ENCODE measurements around the gene DENND10. TPM values are rescaled to one million over a fixed set of nuclear protein-coding genes. Genes with fewer than 3 reads are reported as not detected.
A peak's percentile ranks its signal among the peaks of the same experiment; 100 is the strongest.
"Not testable (repeated sequence)": the region's sequence is repeated elsewhere in the genome, so short reads cannot be mapped to it uniquely, and the experiment has no call there.

The DENND10 gene
- total RNA-seq, 1 experiment from 2014 or later: 24.4 TPM

- DNase-seq: no peak
- peak overlapping the region; percentile 83 for H3K4me3 ChIP-seq
- H3K27me3 ChIP-seq: no peaks in the 10 kb centered on the region
- H3K36me3 ChIP-seq: peaks cover 36% of the 10 kb centered on the region
- no peaks in the 10 kb centered on the region for H3K9me3 ChIP-seq
Observed at GRCh38 chr10:119177708-119178371, 73.9 kb downstream of the DENND10 start.

DNA sequence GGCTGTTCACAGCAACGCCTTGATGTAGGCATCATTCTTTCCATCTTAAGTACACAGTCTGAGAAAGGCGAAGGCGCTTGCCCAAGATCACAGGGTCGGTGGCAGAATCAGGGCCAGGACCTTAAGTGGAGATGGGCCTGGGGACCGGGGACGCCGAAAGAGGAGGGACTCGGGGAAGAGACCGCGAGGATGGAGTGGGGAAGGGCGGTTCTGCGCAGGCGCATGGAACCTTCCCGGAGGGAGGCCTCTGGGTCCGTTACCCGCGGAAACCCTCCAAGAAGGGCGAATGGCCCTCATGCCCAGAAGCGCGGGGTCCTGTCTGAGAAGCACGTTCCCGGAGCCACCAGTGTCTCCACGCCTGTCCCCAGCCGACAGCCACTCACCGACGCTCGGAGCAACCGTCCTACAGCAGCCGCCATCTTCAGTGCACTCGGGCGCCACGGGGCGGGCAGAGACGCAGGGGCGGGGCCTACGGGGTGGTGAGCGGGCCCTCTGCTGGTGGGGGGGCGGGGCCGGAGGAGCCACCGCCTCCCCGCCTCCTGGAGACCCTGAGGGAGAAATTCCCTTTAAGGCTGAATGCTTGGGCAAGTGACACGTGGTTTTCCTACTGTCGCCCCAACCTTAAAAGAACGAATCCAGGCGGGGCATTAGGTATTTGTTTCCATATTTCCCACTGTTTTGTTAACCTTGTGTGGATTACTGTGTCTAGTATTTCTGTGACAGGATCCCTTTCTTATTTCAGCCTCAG, 74.6 kb downstream of the DENND10 start, which contains the start of gene PRDX3:
TSS of gene PRDX3 (minus strand) at position 441 of the 748 bp plus-strand sequence. CDS start at position 419, 22 bp downstream.
- DNase-seq: peak; percentile 94
- no peaks in the 10 kb centered on the region for H3K27me3 ChIP-seq
- peaks cover 29% of the 10 kb centered on the region for H3K36me3 ChIP-seq
- no peaks in the 10 kb centered on the region for H3K9me3 ChIP-seq
- peak within 1 kb of the TSS; percentile 83 for H3K4me3 ChIP-seq

DNA sequence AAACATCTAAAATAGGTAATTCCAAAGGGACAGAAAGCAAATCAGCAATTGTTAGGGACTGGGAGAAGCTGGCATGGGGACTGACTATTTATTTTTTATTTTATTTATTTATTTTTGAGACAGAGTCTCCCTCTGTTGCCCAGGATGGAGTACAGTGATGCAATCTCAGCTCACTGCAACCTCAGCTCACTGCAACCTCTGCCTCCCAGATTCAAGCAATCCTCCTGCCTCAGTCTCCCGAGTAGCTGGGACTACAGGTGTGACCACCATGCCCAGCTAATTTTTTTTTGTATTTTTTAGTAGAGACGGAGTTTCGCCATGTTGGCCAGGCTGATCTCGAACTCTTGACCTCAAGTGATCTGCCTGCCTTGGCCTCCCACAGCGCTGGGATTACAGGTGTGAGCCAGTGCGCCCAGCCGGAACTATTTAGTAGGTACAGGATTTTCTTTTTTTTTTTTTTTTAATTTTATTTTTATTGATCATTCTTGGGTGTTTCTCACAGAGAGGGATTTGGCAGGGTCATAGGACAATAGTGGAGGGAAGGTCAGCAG, 77.0 kb downstream of the DENND10 start:
- H3K9me3 ChIP-seq, H3K4me3 ChIP-seq, H3K27me3 ChIP-seq, DNase-seq: not testable (repeated sequence)
- H3K36me3 ChIP-seq: peaks cover 14% of the 10 kb centered on the region

- no peaks in the 10 kb centered on the region for H3K36me3 ChIP-seq
- H3K27me3 ChIP-seq: no peaks in the 10 kb centered on the region
- no peaks in the 10 kb centered on the region for H3K9me3 ChIP-seq
- no peak for DNase-seq
- no peak overlapping the region for H3K4me3 ChIP-seq
Observed at GRCh38 chr10:119183664-119184412, 79.9 kb downstream of the DENND10 start.

Other genes with a start within 250 kb of the DENND10 start
- 10.2 and 11.3 TPM in 2 replicates for gene NANOS1, start 74.4 kb upstream of the DENND10 start, total RNA-seq (2014; rRNA removed; shearing (Covaris generic); ENCODE audit: low replicate concordance)
- gene EIF3A, start 23.3 kb upstream of the DENND10 start, total RNA-seq (2014; rRNA removed; shearing (Covaris generic); ENCODE audit: low replicate concordance): 31.1 and 54.9 TPM in 2 replicates
- gene SFXN4, start 61.6 kb downstream of the DENND10 start, total RNA-seq (2014; rRNA removed; shearing (Covaris generic); ENCODE audit: low replicate concordance): 24.4 and 28.6 TPM in 2 replicates
- gene PRDX3, start 74.7 kb downstream of the DENND10 start, total RNA-seq (2014; rRNA removed; shearing (Covaris generic); ENCODE audit: low replicate concordance): 203 and 261 TPM in 2 replicates
- 18.3 and 22.8 TPM in 2 replicates for gene GRK5, start 103.5 kb downstream of the DENND10 start, total RNA-seq (2014; rRNA removed; shearing (Covaris generic); ENCODE audit: low replicate concordance)